GDM1 (cell line): ENCODE data around the gene RAPGEF1.
"Not testable (repeated sequence)": the region's sequence is repeated elsewhere in the genome, so short reads cannot be mapped to it uniquely, and the experiment has no call there.

Experiments used
- DNase-seq: peaks from one replicate; lab custom pipeline; 2025; lab: John Stamatoyannopoulos, UW

The RAPGEF1 gene

DNA sequence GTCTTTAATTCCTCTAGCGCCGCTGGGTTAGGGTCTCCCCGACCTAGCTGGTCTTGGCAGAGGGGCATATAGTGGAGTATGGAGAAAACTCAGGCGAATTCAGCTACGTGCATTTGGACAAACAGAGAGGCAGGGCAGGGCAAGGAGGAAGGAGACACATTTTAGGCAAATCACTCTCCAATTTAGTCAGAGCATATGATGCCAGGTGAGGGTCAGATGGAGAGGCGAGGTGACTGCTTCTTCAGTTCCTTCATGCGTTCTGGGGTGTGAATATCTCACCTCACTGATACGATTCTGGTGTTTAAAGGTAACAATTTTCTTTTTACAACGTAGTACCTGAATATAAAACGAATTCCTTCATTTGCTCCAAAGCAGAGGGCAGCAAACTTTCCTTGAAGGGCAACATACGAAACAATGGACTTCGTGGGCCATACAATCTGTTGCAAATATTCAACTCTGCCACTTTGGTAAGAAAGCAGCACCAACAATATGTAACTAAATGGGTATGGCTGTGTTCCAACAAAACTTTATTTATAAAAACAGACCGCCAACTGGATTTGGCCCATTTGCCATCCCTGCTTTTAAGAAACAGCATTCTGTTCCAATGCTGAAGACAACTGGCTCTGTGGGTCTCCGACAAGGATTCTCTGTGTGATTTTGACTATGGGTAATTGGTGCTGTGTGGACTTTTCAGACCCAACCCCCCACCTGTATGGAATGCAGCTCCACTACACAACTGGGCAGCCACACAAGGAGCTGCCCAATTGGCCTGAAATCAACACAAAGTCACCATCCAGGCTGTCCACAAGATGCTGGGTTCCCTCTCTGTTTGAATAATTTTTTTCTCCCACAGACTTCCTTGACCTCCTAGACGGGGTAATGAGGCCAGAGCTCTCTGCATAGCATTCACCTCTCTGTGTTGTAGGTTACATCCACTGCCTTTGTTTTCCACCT, 53.8 kb downstream of the RAPGEF1 start:
- no peak for DNase-seq

DNA sequence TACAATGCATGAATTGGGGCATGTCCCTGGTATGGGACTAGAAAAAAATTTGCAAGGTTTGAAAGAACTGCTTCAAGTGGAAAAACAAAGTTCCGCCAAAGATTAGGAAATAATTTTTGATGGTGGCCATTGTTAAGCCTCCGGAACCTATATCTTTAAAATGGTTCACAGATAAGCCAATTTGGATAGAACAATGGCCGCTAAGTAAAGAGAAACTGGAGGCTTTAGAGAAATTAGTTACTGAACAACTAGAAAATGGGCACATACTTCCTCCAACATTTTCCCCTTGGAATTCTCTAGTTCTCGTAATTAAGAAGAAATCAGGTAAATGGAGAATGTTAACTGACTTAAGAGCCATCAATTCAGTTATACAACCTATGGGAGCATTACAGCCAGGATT, 56.8 kb downstream of the RAPGEF1 start:
- not testable (repeated sequence) for DNase-seq

DNA sequence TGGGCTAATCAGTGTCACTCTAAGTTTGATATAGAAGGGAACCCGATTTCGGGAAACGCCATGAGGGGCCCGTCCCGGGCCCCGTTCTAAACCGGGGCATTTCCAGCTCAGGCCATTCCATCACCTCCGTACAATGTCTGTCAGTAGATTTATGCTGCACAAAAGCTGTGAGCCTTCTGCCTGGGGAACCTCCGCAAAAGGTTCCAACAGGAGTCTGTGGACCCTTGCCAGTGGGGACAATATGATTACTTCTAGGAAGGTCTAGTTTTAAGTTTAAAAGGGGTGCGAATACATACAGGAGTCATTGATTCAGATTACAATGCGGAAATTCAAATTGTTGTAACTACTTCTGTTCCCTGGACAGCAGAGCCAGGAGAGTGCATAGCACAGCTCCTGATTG, 57.6 kb downstream of the RAPGEF1 start:
- DNase-seq: no peak

DNA sequence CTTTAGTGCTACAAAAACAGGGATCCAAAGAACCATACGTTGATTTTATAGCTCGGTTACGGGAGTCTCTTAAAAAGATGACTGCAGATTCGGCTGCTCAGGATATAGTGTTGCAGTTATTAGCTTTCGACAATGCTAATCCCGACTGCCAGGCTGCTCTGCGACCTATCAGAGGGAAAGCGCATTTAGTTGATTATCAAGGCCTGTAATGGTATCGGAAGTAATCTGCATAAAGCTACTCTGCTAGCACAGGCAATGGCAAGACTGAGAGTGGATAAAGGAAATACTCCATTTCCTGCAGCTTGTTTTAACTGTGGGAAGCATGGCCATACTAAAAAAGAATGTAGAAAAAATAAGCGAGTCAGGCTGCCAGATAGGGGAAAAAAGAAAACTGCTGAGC, 58.0 kb downstream of the RAPGEF1 start:
- not testable (repeated sequence) for DNase-seq

DNA sequence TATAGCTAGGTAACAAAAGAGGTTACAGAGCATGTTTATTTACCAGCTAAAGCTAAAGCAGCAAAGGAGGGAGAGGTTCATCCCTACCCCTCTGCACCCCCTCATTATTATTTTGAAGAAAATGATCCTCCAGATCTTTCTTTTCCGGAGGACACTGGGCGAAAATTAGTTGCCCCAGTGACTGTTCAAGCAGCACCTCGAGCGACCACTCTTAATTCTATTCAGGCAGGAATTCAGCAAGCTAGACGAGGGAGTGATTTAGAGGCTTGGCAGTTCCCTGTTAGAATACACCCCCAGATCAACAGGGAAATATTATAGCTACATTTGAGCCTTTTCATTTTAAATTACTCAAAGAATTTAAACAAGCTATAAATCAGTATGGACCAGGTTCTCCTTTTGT, 58.8 kb downstream of the RAPGEF1 start:
- DNase-seq: not testable (repeated sequence)

DNA sequence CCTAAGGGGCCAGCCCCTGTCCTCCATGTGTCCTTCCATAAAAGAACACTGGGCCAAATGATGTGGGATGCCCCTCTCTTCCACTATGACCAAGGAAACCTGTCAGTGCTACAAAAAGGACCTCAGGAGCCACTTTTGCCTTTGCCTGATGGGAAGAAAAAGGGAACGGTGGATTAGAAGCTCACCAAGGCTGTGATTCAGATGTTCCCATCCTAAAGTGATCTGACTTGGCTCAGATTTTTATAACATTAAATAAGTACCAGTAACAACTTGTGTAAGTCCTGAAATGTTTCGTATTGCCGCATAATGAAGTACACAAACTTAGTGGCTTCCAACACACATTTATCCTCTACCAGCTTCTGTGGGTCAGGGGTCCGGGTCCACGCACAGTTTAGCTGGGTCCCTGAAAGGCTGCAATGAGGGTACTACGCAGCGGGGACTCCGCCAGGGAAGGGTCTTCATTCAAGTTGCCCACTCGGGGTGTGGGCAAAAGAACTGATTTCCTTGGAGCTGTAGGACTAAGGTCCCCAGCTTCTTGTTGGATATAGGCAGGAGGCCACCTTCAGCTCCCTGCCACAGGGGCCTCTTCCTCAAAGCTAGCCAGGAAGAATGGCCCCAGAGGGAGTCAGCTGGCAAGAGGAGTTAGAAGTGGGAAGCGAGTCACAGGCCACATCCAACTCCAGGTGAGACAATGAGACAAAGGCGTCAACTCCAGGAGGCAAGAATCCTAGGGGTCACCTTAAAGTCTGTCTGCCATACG, 60.4 kb downstream of the RAPGEF1 start:
- DNase-seq: no peak

DNA sequence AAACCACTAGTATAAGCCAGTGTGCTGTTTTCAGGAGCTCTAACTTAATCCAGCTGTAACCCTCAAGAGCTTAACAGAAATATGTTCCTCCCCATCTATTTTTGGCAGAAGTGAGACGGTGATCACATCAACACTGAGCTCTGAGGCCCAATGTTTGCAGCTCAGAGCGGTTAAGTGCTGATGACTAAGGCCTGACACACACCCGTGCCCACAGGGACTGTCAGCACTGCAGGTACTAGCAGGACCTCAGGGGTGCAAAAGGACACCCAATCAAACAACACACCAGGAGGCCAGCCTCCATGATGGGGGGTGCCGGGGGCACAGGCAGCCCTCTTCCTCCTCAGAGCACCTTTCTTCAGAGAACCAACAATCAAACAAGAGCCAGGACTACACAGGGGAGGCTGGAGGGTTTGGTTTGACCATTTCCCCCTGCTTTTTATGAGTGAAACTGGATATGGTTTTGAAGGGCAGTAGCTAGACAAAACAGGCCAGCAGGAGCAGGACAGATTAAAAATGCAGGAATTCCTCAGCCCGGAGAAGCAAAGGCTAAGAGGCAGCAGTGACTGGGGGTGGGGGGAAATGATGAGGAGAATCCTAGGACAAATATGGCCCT, 61.3 kb downstream of the RAPGEF1 start:
- DNase-seq: peak; percentile 51

DNA sequence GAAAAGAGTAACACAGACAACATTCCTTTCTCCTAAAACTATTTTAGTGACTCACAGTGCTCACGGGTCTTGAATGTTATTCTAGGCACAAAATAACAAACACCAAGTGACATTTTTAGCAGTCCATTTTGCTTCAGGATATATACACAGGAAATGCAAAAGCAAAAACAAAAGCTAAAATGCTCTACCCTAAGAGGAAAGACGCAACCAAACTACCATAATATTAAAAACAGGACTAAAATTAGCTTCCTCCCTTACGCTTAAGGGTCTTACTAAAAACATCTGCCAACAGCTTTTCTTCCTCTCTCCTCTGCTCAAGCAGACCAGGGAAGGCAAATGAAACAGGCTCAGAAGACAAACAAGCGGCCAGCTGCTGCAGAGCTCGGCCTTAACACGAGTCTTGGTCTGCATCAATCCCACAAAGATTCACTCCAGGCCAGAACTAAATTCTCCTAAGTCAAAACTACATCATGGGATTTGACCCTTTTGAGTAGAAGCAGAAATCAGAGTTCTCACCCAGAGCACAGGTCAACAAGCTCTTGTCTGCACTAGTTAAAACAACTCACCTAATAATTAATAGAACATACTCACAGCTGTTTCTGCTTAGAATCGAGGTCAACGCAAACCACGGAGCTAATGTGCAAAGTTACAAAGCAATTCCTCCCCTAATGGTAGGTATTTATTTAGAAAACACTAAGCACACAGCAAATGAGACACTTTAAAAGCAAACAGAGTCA, 62.3 kb downstream of the RAPGEF1 start:
- DNase-seq: no peak

DNA sequence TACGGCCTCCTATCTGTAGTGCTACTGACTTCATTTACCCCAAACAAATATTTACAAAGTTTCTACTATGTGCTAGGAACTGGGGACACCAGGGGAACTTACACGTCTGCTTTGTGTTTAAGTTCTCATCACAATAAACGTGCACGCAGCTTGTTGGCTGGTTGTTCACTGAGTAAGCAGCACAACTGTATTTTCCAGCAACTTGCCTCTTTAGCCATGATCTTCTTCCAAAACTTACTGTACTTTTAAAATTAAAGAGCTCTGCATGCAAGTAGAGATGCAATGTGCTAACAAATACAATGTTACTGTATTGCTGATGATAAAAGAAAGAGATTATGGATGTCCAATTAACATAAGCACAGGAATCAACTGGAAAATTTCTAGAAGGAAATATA, 62.8 kb downstream of the RAPGEF1 start:
- DNase-seq: no peak

DNA sequence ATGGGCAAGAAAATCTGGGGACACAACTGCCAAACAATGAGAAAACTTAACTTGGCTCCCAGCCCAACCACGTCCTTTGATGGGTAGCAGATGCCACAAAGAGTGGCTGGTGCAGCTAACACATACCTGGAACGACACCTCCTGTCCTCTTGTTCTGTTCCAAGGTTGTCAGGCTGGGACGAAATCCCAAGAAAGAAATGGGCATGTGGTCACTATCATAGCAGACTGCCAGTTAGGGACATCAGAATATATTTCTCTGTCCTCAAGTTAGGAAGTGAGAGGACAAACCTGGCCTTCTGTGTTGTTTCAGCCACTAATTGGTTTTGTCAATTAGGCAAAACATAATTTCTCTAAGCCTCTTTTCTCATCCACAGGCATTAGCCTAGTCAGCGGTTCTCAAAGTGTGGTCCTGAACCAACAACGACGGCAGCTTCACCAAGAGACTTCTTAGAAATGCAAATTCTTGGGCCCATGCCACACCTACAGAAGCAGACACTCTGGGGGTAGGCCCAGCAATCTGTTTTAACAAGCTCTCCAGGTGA, 63.4 kb downstream of the RAPGEF1 start:
- no peak for DNase-seq

DNA sequence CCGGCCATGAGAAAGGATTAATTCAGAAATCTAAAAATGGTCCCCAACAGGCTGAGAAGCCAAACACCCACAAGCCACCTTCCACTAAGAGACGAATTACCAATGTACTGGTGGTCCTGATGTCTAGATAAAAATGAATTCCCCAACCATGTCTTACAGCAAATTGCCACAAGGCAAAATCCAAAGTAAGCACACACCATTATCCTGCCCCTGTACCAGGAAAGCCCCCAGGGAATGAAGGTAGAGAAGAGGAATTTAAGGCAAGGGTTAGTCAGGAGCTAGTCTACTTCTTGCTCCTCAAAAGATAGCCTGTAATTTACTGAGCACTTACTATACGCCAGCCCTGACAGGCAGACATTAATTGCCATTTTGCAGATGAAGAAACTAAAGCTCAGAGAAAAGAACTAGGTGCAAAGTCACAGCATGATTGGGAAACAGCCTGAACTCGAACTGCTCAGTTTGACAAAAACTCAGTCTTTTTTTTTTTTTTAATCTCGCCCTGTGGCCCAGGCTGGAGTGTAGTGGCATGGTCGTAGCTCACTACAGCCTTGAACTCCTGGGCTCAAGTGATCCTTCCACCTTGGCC, 64.3 kb downstream of the RAPGEF1 start:
- DNase-seq: no peak

DNA sequence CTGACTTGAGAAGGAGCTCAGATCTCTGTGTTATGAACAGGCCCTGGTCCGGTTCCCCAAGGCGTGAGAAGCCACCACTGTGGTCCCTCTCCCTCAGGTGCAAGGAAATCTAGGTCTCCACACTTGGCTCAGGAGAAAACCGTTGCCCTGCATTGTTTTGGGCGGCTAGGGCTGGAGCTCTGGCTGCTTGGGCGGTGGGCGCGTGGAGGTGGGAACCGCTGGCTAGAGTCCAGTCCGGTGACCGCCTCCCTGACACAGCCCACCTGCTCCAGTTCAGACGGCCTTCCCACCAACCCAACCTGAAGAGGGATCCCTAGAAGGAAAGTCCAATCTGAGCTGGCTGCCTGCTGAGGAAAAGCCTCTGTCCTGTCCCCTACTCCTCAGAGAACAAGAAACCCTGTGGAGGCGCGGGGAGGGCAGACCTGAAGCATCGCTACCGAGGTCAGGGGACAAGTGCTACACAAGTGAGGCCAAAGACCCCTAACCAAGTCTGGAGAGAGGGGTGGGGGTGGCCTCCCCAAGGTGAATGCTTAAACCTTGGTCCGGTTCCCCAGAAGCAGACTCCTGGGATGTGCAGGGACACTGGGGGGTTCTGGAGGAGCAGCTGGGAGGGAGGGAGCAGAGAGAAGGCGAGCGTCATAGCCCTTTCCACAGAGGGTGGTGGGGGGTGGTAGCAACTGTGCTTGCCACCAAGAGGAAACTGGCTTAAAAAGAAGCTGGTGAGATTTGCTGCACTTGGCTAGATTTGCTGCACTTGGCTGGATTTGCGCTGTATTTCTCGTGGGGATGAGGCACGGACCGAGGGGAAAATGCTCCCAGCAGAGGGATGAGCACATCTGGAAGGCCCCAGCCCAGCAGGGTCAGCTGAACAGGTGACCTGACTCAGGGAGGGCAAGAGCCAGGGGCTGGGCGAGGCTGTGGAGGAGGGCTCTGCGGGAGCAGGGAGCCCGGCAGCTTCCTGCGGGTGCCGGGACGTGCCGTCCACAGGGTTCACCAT, 65.2 kb downstream of the RAPGEF1 start:
- no peak for DNase-seq

DNA sequence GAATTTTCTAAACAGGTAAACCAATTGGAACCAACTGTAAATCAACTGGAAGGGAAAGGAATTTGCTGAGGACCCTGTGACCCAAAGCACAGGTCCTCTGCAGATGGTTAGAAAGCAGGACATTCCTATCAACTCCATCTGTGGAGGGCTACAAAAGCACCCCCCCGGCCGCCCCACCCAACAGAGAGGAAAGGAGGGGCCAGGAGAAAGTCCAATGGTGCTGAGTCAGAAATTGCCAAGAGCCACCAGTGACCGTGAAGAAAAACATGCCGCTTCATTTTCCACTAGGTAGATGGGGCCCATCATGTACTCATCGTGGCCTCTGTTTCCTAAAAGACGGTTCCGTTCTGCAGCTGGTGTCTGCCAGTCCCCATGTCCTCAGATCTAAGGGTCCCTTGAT, 66.3 kb downstream of the RAPGEF1 start:
- DNase-seq: no peak

DNA sequence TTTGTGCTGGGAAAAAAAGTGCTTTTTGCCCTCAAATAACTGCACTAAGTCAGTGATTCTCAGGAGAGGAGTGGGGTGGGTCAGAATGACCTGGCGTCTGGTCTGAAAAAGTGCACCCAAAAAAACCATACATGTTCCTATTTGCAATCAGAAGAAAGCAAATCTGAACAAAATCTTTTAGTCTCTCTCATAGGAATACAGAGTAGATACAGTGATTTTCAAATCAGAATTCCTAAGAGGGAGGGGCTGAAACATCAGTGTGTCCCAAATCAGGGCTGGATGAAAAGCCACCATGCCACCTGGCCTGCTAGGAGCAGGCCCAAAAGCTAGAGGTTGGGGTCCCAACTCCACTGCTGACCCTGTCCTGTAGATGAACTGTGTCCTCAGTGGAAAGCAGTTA, 66.8 kb downstream of the RAPGEF1 start:
- DNase-seq: no peak

DNA sequence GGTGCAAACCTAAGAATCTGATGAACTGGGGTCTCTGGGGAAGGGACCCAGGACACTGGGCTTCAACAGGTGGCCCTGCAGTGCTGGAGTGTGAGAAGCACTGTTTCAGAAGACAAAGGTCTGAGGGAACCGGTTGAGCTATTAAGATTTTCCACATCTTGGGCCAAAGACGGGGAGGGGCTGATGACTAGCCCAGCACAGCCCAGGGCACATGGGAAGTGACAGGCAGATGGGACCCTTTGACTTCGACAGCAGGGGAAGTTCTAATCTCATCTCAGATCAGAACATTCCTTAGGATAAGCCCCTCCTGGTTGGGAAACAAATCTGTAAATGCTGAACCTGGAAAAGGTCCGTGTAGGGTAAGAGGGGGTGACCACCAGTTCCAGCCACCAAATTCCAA, 67.4 kb downstream of the RAPGEF1 start:
- DNase-seq: no peak

DNA sequence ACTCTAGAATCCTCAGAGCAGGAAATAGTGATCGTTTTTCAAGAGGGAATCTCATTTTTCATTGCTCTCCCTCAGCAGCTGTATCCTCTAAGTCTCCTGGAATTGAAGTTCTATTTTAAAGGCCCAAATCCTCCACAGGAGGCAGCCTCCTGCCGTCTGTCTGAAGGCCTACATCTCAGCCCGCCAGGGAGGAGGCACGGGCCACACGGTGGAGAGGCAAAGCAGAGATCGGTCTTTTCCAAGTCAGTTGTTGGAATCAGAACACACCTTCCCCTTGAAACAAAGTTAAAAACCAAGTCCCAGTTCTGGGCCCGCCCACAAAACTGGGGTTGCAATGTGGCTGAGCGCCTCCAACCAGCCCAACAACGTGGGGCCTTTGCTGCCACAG, 68.7 kb downstream of the RAPGEF1 start:
- DNase-seq: no peak

DNA sequence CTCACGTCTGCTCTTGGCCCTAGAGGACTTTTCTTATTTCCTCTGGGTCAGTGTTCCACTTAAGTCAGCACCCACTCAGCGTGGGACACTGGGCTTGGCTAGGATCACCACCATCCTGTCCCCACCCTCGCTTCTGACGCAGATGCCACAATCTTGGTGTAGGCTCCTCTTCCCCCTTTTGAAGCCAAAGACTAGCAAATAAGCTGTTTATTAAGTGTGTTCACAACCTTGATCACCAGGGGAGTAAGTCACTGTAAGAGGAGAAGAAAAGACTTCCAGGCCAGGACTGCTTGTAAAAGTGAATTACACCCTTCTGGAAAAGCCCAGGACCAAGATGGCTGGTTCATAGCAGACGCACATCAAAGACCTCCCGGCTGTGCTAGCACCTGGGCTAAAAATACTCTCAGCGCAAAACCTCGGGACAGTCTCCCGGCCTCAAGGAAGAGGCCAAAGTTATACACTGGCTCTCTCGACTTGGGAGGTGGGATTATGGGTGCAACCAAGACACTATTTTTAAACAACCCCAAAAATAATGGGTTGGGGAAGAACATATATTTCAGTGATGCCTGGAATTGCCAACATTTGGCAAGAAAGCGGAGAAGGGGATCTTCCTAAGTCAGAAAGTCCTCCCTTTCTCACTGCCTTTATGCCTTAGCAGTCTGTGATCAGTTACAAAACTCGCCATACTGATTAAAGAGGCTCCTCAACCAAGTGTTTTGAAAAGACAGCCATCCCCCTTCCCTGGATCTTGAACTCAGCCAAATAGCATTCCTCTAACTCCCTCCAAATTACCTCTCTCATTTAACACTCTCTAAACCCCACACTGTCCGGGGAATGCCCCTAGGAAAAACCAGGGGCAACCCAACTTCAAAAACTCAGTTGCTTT, 69.4 kb downstream of the RAPGEF1 start:
- no peak for DNase-seq

DNA sequence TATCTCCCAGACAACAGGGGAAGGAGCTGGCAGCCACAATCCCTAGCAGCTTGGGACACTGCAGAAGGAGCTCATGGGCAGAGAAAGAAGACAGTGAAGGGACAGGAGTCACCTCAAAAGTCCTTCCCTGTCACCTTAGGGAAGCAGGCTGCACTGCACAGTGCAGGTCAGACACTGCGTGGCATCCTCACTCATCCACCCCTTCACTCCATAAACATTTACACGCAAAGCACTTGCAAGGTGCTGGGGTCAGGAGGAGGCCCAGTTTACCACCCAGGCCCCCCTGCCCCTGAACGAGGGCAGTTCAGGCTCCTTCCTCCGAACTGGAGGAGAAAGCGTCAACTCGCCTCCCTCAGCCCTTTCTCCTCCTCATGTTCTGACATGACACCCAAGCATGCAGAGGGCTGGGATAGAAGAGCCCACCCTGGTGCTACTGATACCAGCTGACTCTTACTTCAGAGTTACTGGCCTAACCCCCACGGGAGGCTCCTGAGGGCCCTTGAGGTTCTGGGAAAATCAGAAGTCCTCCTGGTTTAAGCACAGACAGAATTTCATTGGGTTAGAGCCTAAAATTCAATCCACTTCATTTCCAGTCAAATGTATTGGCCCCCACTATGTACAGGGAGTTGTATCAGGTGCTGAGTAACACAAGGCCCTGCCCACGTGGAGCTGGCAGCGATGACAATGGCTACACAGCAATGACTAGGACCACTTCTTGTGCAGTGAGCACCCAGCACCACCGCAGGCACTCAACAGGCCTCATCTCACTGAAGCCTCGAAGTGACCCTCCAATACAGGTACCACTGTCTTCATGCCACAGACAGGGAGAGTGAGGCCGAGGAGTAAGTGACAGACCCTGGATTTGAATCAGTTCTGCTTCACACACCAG, 70.4 kb downstream of the RAPGEF1 start:
- no peak for DNase-seq
